ENCODE data around the gene CLEC14A. TPM values are rescaled to one million over a fixed set of nuclear protein-coding genes. Genes with fewer than 3 reads are reported as not detected.

The CLEC14A gene
- total RNA-seq (2014; rRNA removed; shearing (Covaris generic)) = 0.20 TPM in 1 of 2 replicates, not detected in the other

GRCh38 chr14:38255673-38256532, at the start of gene CLEC14A:
TSS of gene CLEC14A (minus strand) at chr14:38256093. CDS start at chr14:38256022, 71 bp downstream.
- no peak for DNase-seq (ENCODE audit: low read depth)

GRCh38 chr14:38302966-38303365, 47.1 kb upstream of the CLEC14A start:
- DNase-seq (ENCODE audit: low read depth) = no peak

GRCh38 chr14:38302034-38302433, 46.1 kb upstream of the CLEC14A start:
- DNase-seq (ENCODE audit: low read depth) = no peak

GRCh38 chr14:38297681-38298080, 41.8 kb upstream of the CLEC14A start:
- peak; percentile 19 for DNase-seq (ENCODE audit: low read depth)

GRCh38 chr14:38291681-38292467, 36.0 kb upstream of the CLEC14A start:
- DNase-seq (ENCODE audit: low read depth) = peak; percentile 38

GRCh38 chr14:38290601-38291188, 34.8 kb upstream of the CLEC14A start:
- DNase-seq (ENCODE audit: low read depth) = peak; percentile 78

- DNase-seq (ENCODE audit: low read depth) = no peak
Observed at GRCh38 chr14:38286452-38286851, 30.6 kb upstream of the CLEC14A start.

- no peak for DNase-seq (ENCODE audit: low read depth)
Observed at GRCh38 chr14:38285962-38286361, 30.1 kb upstream of the CLEC14A start.

GRCh38 chr14:38282936-38283335, 27.0 kb upstream of the CLEC14A start:
- DNase-seq (ENCODE audit: low read depth) = no peak

- no peak for DNase-seq (ENCODE audit: low read depth)
Observed at GRCh38 chr14:38280081-38280480, 24.2 kb upstream of the CLEC14A start.

GRCh38 chr14:38279572-38279971, 23.7 kb upstream of the CLEC14A start:
- DNase-seq (ENCODE audit: low read depth) = no peak

- no peak for DNase-seq (ENCODE audit: low read depth)
Observed at GRCh38 chr14:38278035-38278434, 22.1 kb upstream of the CLEC14A start.

GRCh38 chr14:38262844-38263243, 7.0 kb upstream of the CLEC14A start:
- no peak for DNase-seq (ENCODE audit: low read depth)

GRCh38 chr14:38261620-38262019, 5.7 kb upstream of the CLEC14A start:
- DNase-seq (ENCODE audit: low read depth) = no peak

GRCh38 chr14:38257507-38257906, 1.6 kb upstream of the CLEC14A start:
- no peak for DNase-seq (ENCODE audit: low read depth)

GRCh38 chr14:38256533-38256840, 594 bp upstream of the CLEC14A start:
- no peak for DNase-seq (ENCODE audit: low read depth)

- no peak for DNase-seq (ENCODE audit: low read depth)
Observed at GRCh38 chr14:38255408-38255672, 553 bp downstream of the CLEC14A start.

- DNase-seq (ENCODE audit: low read depth) = no peak
Observed at GRCh38 chr14:38254571-38255407, 1.1 kb downstream of the CLEC14A start.

- peak; percentile 7 for DNase-seq (ENCODE audit: low read depth)
Observed at GRCh38 chr14:38253676-38254075, 2.2 kb downstream of the CLEC14A start.

- DNase-seq (ENCODE audit: low read depth) = no peak
Observed at GRCh38 chr14:38252066-38252710, 3.7 kb downstream of the CLEC14A start.

- DNase-seq (ENCODE audit: low read depth) = no peak
Observed at GRCh38 chr14:38250331-38250730, 5.6 kb downstream of the CLEC14A start.
